ENCODE results near the gene C9orf85. TPM values are rescaled to one million over a fixed set of nuclear protein-coding genes. Genes with fewer than 3 reads are reported as not detected.

The C9orf85 gene
- total RNA-seq, 6 donors from 2014 or later = 6.5 to 13.0 (median 9.0) TPM

GRCh38 chr9:72022841-72023240 lies 111.4 kb downstream of the C9orf85 start:
- ATAC-seq (ENCODE audit: low FRiP score in 2 of 2) = peak in 1 of 2 donors; percentile 59
- Histone ChIP-seq H3K9me3 (no peaks in the 10 kb centered on the region), H3K36me3 (no peaks in the 10 kb centered on the region), H3K27ac (no peak overlapping the region), H3K4me3 (no peak overlapping the region), H3K4me1 (peaks cover 0 to 9% (median 0%) of the 10 kb centered on the region in 4 donors), H3K27me3 (no peaks in the 10 kb centered on the region)
- peak in 1 of 2 donors; percentile 42 for DNase-seq
- no peak for TF ChIP-seq POLR2AphosphoS5 (IDR thresholded peaks at IDR 0.05)
- no peak for TF ChIP-seq CTCF (IDR thresholded peaks at IDR 0.05)
- no peak for TF ChIP-seq POLR2A (IDR thresholded peaks at IDR 0.05)
- no peak for TF ChIP-seq EP300 (IDR thresholded peaks at IDR 0.05)
- WGBS, 2 donors = 61 to 72% methylated on average over 3 of the region's 3 CpGs

Small RNAs within 50 kb of the gene (small RNA-seq; reads per million reads assigned to genes)
- 0 reads per million in 4 donors for gene HSPB1P1
- gene RF00019 = 0 reads per million in 4 donors

Other genes with a start within 250 kb of the C9orf85 start
- gene CEMIP2, start 143.1 kb upstream of the C9orf85 start, total RNA-seq = 100 to 1,000 TPM; 113 to 277 (median 161) TPM
- gene ABHD17B, start 446 bp upstream of the C9orf85 start, total RNA-seq = 10 to 100 TPM in 5 of 6 donors, 1 to 10 TPM in 1; 3.9 to 27.3 (median 12.8) TPM
- gene C9orf57, start 149.0 kb downstream of the C9orf85 start, total RNA-seq = not detected
- gene GDA, start 237.8 kb downstream of the C9orf85 start, total RNA-seq = 1 to 10 TPM in 1 of 6 donors, under 1 TPM in 1, not detected in 4; 0.44 to 3.6 TPM

All from upper lobe of left lung (tissue), 6 donors.